Astrocyte (in vitro differentiated cells and primary cell): ENCODE data around the gene SBF2. TPM values are rescaled to one million over a fixed set of nuclear protein-coding genes. Genes with fewer than 3 reads are reported as not detected.

Experiments used
- DNase-seq: peaks from one replicate; pipeline ENCODE4 v3.0.0-alpha.2; 2010; ENCODE audit warnings: low read depth
- FAIRE-seq: peaks from 2 replicates; lab custom pipeline; 2011; peaks lifted over from hg19 to GRCh38; lab: Jason Lieb, UNC
- H2AFZ ChIP-seq: 2 replicates; pipeline ENCODE4 v1.6.0; 2012; ENCODE audit warnings: low read depth, low read length, inconsistent platforms
- H3K27ac ChIP-seq: 2 replicates; pipeline ENCODE4 v1.5.1; 2011; ENCODE audit warnings: low read depth, low read length, inconsistent platforms
- H3K27me3 ChIP-seq: 2 replicates; pipeline ENCODE4 v1.6.0; 2011; ENCODE audit warnings: low read length, inconsistent platforms; ENCODE audit not compliant: insufficient read depth
- H3K36me3 ChIP-seq: 2 replicates; pipeline ENCODE4 v1.5.1; 2011; ENCODE audit warnings: low read length, inconsistent platforms; ENCODE audit not compliant: insufficient read depth
- H3K4me1 ChIP-seq: 2 replicates; pipeline ENCODE4 v1.5.1; 2011; ENCODE audit warnings: low read length, inconsistent platforms; ENCODE audit not compliant: insufficient read depth
- H3K4me2 ChIP-seq: 2 replicates; pipeline ENCODE4 v1.6.0; 2012; ENCODE audit warnings: low read length, inconsistent platforms
- H3K4me3 ChIP-seq: 2 replicates; pipeline ENCODE4 v1.5.1; 2011; ENCODE audit warnings: low read depth, mild to moderate bottlenecking, low read length, inconsistent platforms; ENCODE audit not compliant: insufficient read depth
- H3K79me2 ChIP-seq: 2 replicates; pipeline ENCODE4 v1.6.0; 2012; ENCODE audit warnings: mild to moderate bottlenecking, low read length, inconsistent platforms; ENCODE audit not compliant: insufficient read depth
- H3K9ac ChIP-seq: 2 replicates; pipeline ENCODE4 v1.6.0; 2012; ENCODE audit warnings: mild to moderate bottlenecking, low read length, inconsistent platforms
- H3K9me3 ChIP-seq: 2 replicates; pipeline ENCODE4 v1.5.1; 2012; ENCODE audit warnings: low read depth, mild to moderate bottlenecking, low read length, inconsistent platforms; ENCODE audit not compliant: insufficient read depth
- H4K20me1 ChIP-seq: 2 replicates; pipeline ENCODE4 v1.6.0; 2012; ENCODE audit warnings: low read length, inconsistent platforms; ENCODE audit not compliant: insufficient read depth
- H3K27ac Mint-ChIP-seq: one replicate; pipeline ENCODE4 v1.8.0; 2021; ENCODE audit warnings: mild to moderate bottlenecking, mixed read lengths; ENCODE audit not compliant: unreplicated experiment
- H3K27me3 Mint-ChIP-seq: one replicate; pipeline ENCODE4 v1.8.0; 2021; ENCODE audit warnings: low read depth, mixed read lengths; ENCODE audit not compliant: unreplicated experiment
- H3K36me3 Mint-ChIP-seq: one replicate; pipeline ENCODE4 v1.8.0; 2021; ENCODE audit warnings: low read depth, mixed read lengths; ENCODE audit not compliant: unreplicated experiment
- H3K4me1 Mint-ChIP-seq: one replicate; pipeline ENCODE4 v1.8.0; 2021; ENCODE audit warnings: low read depth, mixed read lengths; ENCODE audit not compliant: unreplicated experiment
- H3K4me3 Mint-ChIP-seq: one replicate; pipeline ENCODE4 v1.8.0; 2021; ENCODE audit warnings: mild to moderate bottlenecking, moderate library complexity, mixed read lengths; ENCODE audit not compliant: unreplicated experiment
- H3K9me3 Mint-ChIP-seq: one replicate; pipeline ENCODE4 v1.8.0; 2021; ENCODE audit warnings: mild to moderate bottlenecking, mixed read lengths; ENCODE audit not compliant: unreplicated experiment
- EZH2 ChIP-seq: IDR thresholded peaks from 2 replicates; pipeline ENCODE4 v1.6.1; 2012; ENCODE audit warnings: mild to moderate bottlenecking, low read length, inconsistent platforms; ENCODE audit not compliant: insufficient read depth
- total RNA-seq: library from RNA; stranded (reverse); gene quantifications from 2 replicates; pipeline ENCODE4 v1.2.1, GENCODE V29; 2021
- TF ChIP-seq, protein P1 (sequence below): IDR thresholded peaks from 2 replicates; pipeline ENCODE4 v1.5.1; 2011; ENCODE audit warnings: low read depth, mild to moderate bottlenecking, inconsistent platforms, low read length, moderate library complexity; ENCODE audit not compliant: insufficient read depth

Gene SBF2
- total RNA-seq, 1 donor from 2014 or later: 50.0 TPM

- Histone ChIP-seq H2AFZ (no peak overlapping the region), H3K4me3 (no peak overlapping the region), H3K9ac (no peak overlapping the region), H3K4me2 (peak overlapping the region; percentile 43), H3K27me3 (no peaks in the 10 kb centered on the region), H3K27ac (no peak overlapping the region), H3K36me3 (no peaks in the 10 kb centered on the region), H3K9me3 (no peaks in the 10 kb centered on the region), H3K79me2 (no peaks in the 10 kb centered on the region), H4K20me1 (no peaks in the 10 kb centered on the region), H3K4me1 (peaks cover 19% of the 10 kb centered on the region)
- Mint-ChIP-seq H3K9me3 (no peaks in the 10 kb centered on the region), H3K4me1 (peaks cover 37% of the 10 kb centered on the region), H3K36me3 (no peaks in the 10 kb centered on the region), H3K27me3 (no peaks in the 10 kb centered on the region), H3K4me3 (no peak overlapping the region), H3K27ac (peak overlapping the region; percentile 69)
- DNase-seq (no peak), FAIRE-seq (no peak)
- TF ChIP-seq, protein P1, sequence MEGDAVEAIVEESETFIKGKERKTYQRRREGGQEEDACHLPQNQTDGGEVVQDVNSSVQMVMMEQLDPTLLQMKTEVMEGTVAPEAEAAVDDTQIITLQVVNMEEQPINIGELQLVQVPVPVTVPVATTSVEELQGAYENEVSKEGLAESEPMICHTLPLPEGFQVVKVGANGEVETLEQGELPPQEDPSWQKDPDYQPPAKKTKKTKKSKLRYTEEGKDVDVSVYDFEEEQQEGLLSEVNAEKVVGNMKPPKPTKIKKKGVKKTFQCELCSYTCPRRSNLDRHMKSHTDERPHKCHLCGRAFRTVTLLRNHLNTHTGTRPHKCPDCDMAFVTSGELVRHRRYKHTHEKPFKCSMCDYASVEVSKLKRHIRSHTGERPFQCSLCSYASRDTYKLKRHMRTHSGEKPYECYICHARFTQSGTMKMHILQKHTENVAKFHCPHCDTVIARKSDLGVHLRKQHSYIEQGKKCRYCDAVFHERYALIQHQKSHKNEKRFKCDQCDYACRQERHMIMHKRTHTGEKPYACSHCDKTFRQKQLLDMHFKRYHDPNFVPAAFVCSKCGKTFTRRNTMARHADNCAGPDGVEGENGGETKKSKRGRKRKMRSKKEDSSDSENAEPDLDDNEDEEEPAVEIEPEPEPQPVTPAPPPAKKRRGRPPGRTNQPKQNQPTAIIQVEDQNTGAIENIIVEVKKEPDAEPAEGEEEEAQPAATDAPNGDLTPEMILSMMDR: no peak
- TF ChIP-seq EZH2: no peak
Measured at GRCh38 chr11:9858822-9859221, 435.2 kb downstream of the SBF2 start.

- H3K4me1 ChIP-seq: peaks cover 19% of the 10 kb centered on the region
- H3K79me2 ChIP-seq: no peaks in the 10 kb centered on the region
- Mint-ChIP-seq H3K27ac (no peak overlapping the region), H3K4me1 (peaks cover 41% of the 10 kb centered on the region), H3K4me3 (no peak overlapping the region), H3K27me3 (no peaks in the 10 kb centered on the region), H3K36me3 (no peaks in the 10 kb centered on the region), H3K9me3 (no peaks in the 10 kb centered on the region)
- H2AFZ ChIP-seq: no peak overlapping the region
- no peaks in the 10 kb centered on the region for H4K20me1 ChIP-seq
- no peak overlapping the region for H3K4me3 ChIP-seq
- H3K4me2 ChIP-seq: no peak overlapping the region
- no peak for FAIRE-seq
- H3K36me3 ChIP-seq: no peaks in the 10 kb centered on the region
- no peak for DNase-seq
- TF ChIP-seq, protein P1: no peak
- TF ChIP-seq EZH2: no peak
- H3K9me3 ChIP-seq: no peaks in the 10 kb centered on the region
- no peak overlapping the region for H3K9ac ChIP-seq
- no peak overlapping the region for H3K27ac ChIP-seq
- no peaks in the 10 kb centered on the region for H3K27me3 ChIP-seq
Measured at GRCh38 chr11:9858218-9858617, 435.8 kb downstream of the SBF2 start.

DNA sequence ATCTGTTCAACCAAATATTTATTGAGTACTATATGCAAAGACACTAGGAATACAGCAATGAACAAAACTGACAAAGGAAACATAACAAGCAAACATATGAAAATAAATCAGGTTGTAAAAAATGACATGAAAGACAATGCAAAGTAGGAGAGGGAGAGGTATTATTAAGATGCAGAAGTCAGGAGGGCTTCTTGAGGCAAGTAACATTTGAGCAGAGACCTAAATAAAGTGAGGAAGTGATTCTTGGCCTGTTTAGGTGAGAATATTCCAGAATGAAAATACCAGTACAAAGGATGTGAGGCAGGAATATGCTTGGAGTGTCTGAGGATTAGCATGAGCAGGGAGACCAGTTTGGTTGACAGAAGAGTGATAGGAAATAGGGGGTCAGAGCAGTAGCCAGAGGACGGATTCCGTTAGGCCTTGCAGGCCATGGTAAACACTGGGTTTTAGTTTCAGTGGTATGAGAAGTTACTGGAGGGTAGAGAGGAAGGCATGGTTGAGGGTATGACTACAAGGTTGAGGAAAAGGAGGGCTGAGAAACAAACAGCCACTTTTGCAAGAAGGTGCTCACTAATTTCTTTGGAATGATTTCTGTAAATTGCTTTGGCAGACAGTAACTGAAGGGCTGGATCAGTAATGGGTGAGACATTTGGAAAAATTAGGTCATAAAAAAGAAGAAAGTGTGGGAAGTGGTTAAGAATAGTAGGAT is 438.3 kb downstream of the SBF2 start:
- H3K4me1 Mint-ChIP-seq: peaks cover 45% of the 10 kb centered on the region
- Histone ChIP-seq H3K36me3 (no peaks in the 10 kb centered on the region), H3K9ac (no peak overlapping the region), H3K4me3 (no peak overlapping the region), H3K4me2 (no peak overlapping the region), H2AFZ (no peak overlapping the region), H3K79me2 (no peaks in the 10 kb centered on the region), H3K27ac (peak overlapping the region; percentile 30), H3K4me1 (peaks cover 16% of the 10 kb centered on the region), H3K27me3 (no peaks in the 10 kb centered on the region), H3K9me3 (no peaks in the 10 kb centered on the region), H4K20me1 (no peaks in the 10 kb centered on the region)
- H3K4me3 Mint-ChIP-seq: no peak overlapping the region
- FAIRE-seq (peak; percentile 47), DNase-seq (peak; percentile 50)
- no peak for TF ChIP-seq EZH2
- TF ChIP-seq, protein P1: no peak
- H3K27ac Mint-ChIP-seq: no peak overlapping the region
- no peaks in the 10 kb centered on the region for H3K27me3 Mint-ChIP-seq
- no peaks in the 10 kb centered on the region for H3K9me3 Mint-ChIP-seq
- peaks cover 4% of the 10 kb centered on the region for H3K36me3 Mint-ChIP-seq
